G401 (cell line): ENCODE data around the gene NPIPA8. TPM values are rescaled to one million over a fixed set of nuclear protein-coding genes. Genes with fewer than 3 reads are reported as not detected.
"Not testable (repeated sequence)": the region's sequence is repeated elsewhere in the genome, so short reads cannot be mapped to it uniquely, and the experiment has no call there.

Experiments used
- DNase-seq: peaks from one replicate; pipeline ENCODE4 v3.0.0-alpha.2; 2015; ENCODE audit warnings: low spot score
- in situ Hi-C: cut with HindIII; loops from 2 replicates; pipeline ENCODE4 v1.10.0; 2016; ENCODE audit warnings: low sequenced_read_pairs, mixed read lengths
- total RNA-seq: library from RNA; depleted of rRNA; stranded (reverse); fragments of >200 nt; shearing (Covaris generic); gene quantifications from 2 replicates; pipeline ENCODE4 v1.2.3, GENCODE V29; 2014; rRNA removed

NPIPA8 gene
- total RNA-seq, result 0.62 and 1.6 TPM in 2 replicates

DNA sequence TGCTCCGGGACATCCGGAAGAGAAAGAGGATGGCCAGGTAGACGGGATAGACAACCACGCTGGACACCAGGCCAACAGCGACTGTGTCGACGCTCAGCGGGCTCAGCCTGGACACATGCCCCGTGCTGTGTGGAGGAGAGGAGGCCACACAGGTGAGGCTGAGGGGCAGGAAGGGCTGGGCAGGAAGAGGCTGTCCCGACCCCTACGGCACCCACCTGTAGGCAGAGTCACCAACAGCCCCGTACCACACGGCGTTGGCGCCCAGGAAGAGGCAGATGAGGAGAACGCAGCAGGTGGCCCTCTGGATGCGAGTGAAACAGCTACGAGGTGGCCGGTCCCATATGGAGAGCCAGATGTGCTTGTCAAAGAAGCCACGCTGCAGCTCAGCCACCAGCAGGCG lies at the start of gene NPIPA8:
Gene NPIPA8 (minus strand): TSS at position 101 of the 400 bp plus-strand sequence. CDS start 4,074 bp downstream, outside the sequence.
- in situ Hi-C loops, DNase-seq: not testable (repeated sequence)

DNA sequence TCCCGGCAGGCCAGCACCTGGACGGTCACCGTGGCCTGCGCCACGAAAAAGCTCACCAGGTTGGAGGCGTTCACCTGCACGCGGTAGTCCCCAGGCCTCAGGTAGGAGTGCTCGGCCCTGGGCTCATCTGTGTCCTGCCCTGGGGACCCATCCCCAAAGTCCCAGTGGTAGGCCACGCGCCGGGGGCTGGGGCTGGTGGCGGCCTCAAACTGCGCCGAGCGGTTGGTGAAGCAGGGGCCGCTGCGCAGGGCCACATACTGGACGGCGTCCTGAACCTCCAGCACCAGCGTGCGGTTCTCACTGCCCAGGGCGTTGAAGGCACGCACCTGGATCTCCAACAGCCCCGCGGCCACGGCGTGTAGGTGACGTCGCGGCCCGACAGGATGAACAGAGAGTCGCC lies 48.7 kb upstream of the NPIPA8 start:
- DNase-seq, in situ Hi-C loops: not testable (repeated sequence)

DNA sequence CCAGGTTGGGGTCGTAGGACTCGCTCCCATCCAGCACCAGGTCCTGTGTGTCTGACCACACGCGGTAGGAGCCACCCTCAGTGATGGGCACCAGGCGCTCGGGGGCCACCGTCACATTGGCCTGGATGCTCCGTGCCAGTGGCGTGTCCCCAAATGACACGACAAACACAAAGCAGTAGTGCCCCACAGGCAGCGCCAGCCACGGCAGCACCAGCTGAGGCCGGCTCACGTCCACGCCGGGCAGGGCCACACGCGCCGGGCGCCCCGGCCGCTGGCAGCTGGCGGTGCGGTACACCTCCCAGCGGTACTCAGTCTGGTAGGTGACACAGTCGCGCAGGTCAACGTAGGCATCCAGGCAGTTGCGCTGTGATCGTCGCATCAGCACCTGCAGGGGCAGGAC lies 48.3 kb upstream of the NPIPA8 start:
- DNase-seq, in situ Hi-C loops: not testable (repeated sequence)

DNA sequence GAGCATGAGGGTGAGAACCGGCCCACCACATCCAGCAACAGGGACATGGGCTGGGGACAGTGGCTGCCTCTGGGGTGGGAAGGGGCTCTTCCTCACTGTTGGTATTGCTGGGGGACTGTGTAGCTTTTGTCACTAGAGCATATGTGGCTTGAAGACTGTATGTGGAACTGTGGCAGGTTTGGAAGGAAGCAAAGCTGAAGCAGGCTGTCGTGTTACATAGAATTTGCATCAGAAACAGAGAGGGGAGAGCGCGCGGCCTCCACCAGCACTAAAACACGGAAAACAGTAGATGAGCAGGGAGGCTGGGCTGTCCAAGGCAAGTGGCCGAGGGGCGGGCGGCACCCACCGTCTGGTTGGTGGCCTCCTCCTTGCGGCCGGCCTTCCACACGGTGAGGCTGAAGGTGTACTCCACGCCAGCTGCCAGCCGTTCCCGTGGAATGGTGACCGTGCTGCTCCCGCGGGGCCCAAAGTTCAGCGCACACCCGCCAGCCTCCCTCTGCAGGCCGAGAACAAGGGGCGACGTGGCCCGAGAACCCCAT lies 47.6 kb upstream of the NPIPA8 start:
- DNase-seq, in situ Hi-C loops: not testable (repeated sequence)

DNA sequence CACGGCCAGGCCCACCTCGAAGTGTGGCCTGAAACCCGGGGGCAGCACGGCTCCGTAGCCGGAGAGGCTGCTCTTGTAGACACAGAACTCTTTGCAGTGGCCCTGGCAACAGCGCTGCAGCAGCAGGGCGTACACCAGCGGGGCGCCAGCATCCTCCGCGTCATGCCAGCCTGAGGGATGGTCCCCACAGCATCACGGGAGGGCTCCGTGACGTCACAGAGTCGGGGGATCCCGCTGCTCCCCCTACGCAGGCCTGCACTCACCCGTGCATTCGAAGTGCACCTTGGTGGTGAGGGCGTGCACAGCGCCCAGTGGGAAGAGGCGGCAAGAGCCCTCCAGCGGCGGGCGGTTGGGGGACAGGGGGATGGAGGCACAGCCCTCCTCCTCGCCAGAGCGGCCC lies 46.2 kb upstream of the NPIPA8 start:
- in situ Hi-C loops, DNase-seq: not testable (repeated sequence)

DNA sequence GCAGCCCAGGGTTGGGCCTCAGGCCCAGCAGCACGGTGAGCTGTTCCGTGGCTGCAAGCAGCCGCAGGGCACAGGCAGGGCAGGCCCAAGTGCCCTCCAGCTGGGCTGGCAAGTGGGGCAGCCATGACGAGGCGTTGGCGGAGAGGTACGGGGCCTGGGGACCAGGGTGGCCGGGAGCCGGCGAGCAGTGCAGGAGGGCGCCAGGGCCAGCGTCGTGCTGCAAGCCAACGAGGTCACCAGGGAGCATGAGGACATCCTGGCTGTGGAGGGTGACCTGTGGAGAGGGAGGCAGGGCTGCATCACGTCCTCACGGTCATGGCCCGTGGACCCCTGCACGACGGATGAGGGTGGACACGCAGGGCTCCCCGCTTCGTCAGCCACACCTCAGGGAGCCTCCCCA lies 11.2 kb upstream of the NPIPA8 start:
- in situ Hi-C loops, DNase-seq: not testable (repeated sequence)

DNA sequence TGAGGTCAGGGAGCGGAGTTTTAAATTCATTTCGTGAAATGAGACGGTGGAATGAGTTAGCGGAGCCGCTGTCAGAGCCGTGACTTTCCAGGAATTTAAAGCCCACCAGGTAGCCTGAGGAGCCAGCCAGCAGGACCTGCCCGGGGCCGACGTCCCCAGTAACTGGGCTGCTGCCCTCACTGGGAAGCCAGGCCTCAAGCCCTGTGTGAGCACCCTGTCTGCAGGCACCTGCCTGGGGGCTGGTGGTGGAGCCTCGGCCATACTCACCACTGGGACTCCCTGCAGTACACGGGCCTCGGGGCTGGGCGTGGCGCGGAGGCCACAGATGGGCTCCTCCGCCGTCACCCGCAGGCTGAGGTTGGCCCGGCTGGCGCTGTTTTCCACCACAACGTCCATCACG lies 10.5 kb upstream of the NPIPA8 start:
- in situ Hi-C loops, DNase-seq: not testable (repeated sequence)

DNA sequence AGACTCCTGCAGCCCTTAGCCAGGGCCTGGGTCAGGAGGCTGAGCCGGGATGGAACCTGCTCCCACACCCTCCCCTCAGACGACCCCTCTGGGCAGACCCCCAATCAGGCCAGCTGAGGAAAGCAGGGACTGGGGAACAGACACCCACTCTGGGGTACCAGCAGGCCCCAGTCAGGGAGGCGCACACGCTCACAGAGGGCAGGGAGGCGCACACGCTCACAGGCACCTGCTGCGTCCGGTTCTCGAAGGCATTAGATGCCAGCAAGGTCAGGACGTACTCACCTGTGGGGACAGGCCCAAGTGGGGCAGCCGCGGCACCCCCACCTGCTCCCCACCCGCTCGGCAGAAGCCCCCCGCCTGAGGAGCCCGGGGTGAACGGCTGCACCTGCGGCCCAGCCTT lies 8.1 kb upstream of the NPIPA8 start:
- DNase-seq, in situ Hi-C loops: not testable (repeated sequence)

DNA sequence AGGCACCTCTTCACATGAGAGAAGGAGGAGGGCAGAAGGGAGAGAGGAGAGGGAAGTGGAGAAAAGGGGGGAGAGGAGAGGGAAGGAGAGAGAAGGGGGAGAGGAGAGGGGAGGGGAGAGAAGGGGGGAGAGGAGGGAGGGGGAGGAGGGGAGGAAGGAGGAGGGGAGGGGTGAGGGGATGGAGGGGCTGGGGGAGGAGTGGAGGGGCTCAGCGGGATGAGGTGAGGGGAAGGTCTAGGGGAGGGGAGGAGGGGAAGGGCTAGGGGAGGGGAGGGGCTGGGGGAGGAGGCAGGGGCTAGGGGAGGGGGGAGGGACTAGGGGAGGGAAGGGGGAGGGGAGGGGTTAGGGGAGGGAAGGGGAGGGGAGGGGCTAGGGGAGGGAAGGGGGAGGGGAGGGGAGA lies 5.5 kb upstream of the NPIPA8 start:
- in situ Hi-C loops, DNase-seq: not testable (repeated sequence)

DNA sequence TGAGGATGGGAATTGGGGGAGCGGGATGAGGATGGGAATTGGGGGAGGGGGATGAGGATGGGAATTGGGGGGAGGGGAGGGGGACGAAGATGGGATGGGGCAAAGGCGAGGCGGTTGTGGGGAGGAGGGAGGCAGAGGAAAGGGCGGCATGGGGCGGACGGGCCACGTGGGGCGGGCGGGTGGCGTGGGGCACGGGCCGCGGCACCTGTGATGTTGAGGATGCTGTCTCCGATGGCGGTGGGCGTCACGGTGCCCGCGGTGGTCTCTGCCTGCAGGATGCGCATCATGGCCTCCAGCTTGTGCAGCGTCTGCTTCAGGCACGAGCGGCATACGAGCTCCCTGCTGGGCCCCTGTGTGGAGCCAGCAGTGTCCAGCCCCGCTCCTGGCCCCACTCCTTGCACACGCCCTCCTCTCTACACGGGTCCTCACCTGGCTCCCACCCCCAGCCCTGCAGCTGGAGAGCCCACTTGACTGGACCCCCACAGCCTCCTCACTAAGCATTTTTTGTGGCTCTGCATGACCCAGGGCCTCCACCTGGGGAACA lies 5.0 kb upstream of the NPIPA8 start:
- DNase-seq, in situ Hi-C loops: not testable (repeated sequence)

DNA sequence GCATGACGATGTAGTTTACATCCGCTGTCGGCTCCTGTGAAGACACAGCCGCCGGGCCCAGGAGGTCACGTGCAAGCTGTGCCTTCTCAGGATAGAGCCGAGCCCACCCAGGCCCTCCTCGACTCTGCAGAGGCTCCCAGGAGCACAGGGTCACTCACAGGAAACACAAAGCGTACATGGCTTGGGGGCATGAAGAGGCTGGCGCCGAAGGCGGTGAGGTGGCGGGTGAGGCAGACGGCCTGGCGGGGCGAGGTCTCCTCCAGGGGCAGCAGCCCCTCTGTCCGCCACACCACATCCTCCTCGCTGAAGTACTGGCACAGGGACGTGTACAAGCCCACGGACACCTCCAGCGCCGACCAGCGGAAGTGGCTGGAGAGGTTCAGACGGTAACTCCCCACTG lies 2.7 kb upstream of the NPIPA8 start:
- in situ Hi-C loops, DNase-seq: not testable (repeated sequence)

DNA sequence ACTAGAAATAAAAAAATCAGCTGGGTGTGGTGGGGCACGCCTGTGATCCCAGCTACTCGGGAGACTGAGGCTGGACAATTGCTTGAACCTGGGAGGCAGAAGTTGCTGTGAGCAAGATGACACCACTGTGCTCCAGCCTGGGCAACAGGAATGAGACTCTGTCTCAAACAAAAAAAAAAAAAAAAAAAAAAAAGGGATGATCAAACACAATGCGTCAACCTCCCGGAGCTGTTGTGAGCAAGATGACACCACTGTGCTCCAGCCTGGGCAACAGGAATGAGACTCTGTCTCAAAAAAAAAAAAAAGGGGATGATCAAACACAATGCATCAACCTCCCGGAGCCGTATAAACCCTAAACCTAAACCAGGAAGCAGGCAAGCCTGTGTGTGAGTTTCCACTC lies 24.7 kb downstream of the NPIPA8 start:
- DNase-seq, in situ Hi-C loops: not testable (repeated sequence)

DNA sequence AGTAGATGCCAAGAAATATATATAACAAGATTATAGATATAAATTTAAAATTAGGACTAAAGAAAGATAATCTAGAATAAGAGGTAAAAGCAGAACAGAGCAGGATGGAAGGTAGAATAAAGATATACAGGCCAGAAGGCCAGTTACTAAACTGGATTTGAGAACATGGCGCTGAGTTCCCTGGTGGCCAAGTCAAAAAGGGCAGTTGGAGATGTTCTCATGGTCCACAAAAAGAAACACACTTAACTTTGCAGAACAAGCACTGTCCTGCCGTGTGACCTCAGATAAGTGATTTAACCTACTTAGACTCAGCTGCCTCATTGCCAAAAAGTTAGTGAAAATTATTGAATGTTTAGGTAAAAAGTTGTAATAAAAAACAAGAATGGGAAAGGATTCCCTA lies 27.4 kb downstream of the NPIPA8 start:
- in situ Hi-C loops, DNase-seq: not testable (repeated sequence)

DNA sequence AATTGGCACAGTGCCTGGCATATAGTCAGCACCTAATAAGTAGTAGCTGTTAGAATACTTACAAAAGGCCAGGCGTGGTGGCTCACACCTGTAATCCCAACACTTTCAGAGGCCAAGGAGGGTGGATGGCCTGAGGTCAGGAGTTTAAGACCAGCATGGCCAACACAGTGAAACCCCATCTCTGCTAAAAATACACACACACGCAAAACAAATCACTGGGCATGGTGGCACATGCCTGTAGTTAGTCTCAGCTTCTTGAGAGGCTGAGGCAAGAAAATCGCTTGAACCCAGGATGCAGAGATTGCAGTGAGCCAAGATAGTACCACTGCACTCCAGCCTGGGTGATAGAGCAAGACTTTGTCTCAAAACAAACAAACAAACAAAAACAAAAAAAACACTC lies 29.3 kb downstream of the NPIPA8 start:
- in situ Hi-C loops, DNase-seq: not testable (repeated sequence)

DNA sequence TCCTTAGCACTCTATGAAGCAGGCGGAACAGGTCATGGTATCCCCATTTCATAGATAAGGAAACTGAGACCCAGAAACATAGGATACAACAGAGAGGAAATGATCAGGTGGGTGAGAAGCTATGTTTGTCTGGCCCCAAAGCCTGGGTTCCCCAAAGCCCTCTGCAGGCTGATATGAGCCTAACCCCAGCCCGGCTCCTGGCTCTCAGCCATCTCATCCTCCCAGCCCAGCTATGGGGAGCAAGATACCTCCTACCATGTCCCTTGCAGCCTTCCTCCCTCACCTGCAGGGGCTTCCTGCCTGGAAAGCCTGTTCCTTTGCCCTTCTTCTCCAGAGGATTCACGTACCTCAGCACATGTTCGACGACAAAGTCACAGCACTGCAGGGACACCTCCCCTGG lies 30.5 kb downstream of the NPIPA8 start:
- in situ Hi-C loops, DNase-seq: not testable (repeated sequence)

DNA sequence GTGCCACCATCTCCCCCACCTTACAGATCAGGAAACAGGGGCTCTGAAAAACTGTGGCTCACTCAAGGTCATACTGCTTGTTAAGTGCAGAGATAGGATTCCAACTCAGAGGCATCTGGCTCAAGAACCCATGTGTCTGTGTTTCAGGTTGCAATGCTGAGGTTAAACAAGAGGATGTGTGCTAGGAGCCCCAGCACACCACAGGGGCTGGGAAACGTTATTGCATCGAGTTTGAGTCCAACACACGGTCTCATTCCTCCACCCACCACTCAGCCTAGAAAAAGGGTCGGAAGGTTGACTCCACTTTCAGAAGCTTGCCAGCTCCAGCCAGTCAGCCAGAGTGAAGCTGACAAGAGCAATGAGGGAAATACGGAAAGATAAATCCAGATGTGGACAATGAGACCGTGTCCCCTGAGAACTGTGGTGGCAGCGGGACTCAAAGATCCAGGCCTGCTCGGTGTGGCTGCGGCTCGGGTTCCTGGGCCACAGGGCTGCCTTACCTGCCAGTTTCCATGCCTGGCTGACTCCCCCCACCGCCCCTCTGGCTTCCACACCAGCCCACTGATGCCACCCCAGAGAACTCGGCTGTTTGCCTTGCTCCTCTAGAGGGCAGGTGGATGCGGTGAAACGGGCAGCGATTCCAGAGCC lies 33.4 kb downstream of the NPIPA8 start:
- DNase-seq, in situ Hi-C loops: not testable (repeated sequence)

DNA sequence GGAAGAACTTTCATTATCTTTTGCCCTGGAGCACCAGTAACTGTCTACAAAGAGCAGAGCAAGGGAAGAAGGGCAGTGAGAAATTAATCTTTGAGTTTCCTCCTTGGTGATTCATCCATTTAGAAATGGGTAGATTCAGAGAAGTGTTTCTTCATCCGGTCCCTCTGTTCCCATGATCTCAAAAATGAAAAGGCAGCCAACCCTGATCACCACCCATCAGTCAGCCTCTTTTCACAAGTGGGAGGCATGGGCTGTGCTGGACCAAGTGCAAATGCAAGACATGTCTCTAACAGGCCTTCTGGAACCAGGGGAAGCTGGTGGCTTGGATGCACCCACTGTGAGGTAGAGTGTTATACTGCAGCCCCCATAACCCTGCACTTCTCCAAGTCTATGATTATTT lies 38.8 kb downstream of the NPIPA8 start:
- in situ Hi-C loops, result not testable (repeated sequence)

DNA sequence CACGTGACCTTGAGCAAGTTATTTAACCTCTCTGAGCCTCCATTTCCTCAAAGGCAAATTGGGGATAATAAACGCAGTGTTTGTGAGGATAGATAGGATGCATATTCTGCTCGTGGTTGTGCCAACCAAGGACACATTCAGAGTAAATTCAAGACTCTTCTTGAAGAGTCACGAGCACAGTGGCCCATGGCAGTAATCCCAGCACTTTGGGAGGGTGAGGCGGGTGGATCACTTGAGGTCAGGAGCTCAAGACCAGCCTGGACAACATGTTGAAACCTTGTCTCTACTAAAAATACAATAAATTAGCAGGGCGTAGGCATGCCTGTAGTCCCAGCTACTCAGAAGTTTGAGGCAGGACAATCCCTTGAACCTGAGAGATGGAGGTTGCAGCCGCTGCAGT lies 39.6 kb downstream of the NPIPA8 start:
- DNase-seq, in situ Hi-C loops: not testable (repeated sequence)

More for the DNA sequence above, 38.8 kb downstream of the NPIPA8 start:
- DNase-seq, result not testable (repeated sequence)

DNA sequence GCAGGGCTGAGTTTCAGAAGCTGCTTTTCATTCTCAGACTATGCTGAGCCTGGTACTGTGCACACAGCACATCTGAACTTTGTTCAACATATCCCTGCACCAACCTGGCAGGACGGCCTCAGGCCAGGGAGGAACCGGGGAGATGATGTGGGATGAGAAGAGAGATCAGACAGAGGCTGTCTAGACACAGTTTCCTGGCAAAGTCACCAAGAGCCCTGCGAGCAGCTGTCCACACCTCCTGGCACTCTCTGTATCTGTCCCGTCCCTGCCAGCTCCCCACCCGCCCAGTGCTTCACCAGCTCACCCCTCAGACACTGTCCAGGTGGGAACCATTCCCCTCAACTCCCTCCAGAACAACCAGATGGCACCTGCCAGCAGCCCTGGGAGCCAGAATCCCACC lies 42.2 kb downstream of the NPIPA8 start:
- DNase-seq, in situ Hi-C loops: not testable (repeated sequence)

DNA sequence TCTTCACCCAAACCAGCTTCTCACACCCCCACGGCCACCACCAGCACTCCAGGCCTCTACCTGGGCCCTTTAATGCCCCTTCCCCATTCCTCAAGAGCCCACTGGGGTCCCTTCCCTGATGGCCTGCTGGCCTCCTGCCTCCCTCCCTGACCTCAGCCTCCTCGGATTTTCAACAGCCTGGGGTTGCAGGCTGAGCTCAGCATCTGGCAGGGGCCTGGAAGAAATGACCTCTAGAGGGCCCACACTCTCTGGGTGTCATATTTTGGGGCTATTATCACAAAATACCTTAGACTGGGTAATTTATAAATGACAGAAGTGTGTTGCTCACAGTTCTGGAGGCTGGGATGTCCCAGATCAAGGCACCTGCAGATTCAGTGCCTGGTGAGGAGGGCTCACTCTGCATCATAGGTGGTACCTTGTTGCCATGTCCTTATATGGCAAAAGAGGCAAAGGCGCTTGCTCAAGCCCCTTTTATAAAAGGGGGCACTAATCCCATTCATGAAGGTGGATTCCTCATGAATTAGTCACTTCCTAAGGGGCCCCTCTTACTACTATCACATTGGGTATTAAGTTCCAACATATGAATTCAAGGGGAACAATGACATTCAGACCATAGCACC lies 43.1 kb downstream of the NPIPA8 start:
- in situ Hi-C loops, DNase-seq: not testable (repeated sequence)
